SK-N-SH (cell line): ENCODE results near the gene TSPAN3.

Source experiments
- CHD2 ChIP-seq: fragments of 150-350 bp; IDR thresholded peaks from 2 replicates; pipeline ENCODE4 v1.6.1; 2018; ENCODE audit warnings: low read length; ENCODE audit not compliant: partially characterized antibody
- MAX ChIP-seq: IDR thresholded peaks from 2 replicates; pipeline ENCODE4 v1.4.0; 2012; ENCODE audit warnings: low read depth
- POLR2AphosphoS5 ChIP-seq: IDR thresholded peaks from 2 replicates; pipeline ENCODE4 v1.6.1; 2012; ENCODE audit warnings: low read depth, low read length
- SIN3A ChIP-seq: IDR thresholded peaks from 2 replicates; pipeline ENCODE4 v1.6.1; 2012; ENCODE audit warnings: low read depth, mild to moderate bottlenecking, low read length, moderate library complexity, borderline replicate concordance
- TF ChIP-seq, protein P1 (sequence below): fragments of 200-600 bp; sonication (generic); IDR thresholded peaks from 2 replicates; pipeline ENCODE4 v1.6.1; 2017; ENCODE audit warnings: antibody characterized with exemption, mild to moderate bottlenecking, moderate library complexity
- TF ChIP-seq, protein P2 (sequence below): IDR thresholded peaks from 2 replicates; pipeline ENCODE4 v1.6.1; 2012; ENCODE audit warnings: mild to moderate bottlenecking, low read depth, low read length, moderate library complexity

GRCh38 chr15:77027111-77027696 is 43.7 kb downstream of the TSPAN3 start:
- no peak for TF ChIP-seq SIN3A
- TF ChIP-seq, protein P1, sequence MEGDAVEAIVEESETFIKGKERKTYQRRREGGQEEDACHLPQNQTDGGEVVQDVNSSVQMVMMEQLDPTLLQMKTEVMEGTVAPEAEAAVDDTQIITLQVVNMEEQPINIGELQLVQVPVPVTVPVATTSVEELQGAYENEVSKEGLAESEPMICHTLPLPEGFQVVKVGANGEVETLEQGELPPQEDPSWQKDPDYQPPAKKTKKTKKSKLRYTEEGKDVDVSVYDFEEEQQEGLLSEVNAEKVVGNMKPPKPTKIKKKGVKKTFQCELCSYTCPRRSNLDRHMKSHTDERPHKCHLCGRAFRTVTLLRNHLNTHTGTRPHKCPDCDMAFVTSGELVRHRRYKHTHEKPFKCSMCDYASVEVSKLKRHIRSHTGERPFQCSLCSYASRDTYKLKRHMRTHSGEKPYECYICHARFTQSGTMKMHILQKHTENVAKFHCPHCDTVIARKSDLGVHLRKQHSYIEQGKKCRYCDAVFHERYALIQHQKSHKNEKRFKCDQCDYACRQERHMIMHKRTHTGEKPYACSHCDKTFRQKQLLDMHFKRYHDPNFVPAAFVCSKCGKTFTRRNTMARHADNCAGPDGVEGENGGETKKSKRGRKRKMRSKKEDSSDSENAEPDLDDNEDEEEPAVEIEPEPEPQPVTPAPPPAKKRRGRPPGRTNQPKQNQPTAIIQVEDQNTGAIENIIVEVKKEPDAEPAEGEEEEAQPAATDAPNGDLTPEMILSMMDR, result no peak
- no peak for TF ChIP-seq MAX
- no peak for TF ChIP-seq CHD2
- no peak for TF ChIP-seq POLR2AphosphoS5
- TF ChIP-seq, protein P2, sequence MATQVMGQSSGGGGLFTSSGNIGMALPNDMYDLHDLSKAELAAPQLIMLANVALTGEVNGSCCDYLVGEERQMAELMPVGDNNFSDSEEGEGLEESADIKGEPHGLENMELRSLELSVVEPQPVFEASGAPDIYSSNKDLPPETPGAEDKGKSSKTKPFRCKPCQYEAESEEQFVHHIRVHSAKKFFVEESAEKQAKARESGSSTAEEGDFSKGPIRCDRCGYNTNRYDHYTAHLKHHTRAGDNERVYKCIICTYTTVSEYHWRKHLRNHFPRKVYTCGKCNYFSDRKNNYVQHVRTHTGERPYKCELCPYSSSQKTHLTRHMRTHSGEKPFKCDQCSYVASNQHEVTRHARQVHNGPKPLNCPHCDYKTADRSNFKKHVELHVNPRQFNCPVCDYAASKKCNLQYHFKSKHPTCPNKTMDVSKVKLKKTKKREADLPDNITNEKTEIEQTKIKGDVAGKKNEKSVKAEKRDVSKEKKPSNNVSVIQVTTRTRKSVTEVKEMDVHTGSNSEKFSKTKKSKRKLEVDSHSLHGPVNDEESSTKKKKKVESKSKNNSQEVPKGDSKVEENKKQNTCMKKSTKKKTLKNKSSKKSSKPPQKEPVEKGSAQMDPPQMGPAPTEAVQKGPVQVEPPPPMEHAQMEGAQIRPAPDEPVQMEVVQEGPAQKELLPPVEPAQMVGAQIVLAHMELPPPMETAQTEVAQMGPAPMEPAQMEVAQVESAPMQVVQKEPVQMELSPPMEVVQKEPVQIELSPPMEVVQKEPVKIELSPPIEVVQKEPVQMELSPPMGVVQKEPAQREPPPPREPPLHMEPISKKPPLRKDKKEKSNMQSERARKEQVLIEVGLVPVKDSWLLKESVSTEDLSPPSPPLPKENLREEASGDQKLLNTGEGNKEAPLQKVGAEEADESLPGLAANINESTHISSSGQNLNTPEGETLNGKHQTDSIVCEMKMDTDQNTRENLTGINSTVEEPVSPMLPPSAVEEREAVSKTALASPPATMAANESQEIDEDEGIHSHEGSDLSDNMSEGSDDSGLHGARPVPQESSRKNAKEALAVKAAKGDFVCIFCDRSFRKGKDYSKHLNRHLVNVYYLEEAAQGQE, result no peak
